ENCODE data around the gene MPHOSPH8. TPM values are rescaled to one million over a fixed set of nuclear protein-coding genes. Genes with fewer than 3 reads are reported as not detected.
"Not testable (repeated sequence)": the region's sequence is repeated elsewhere in the genome, so short reads cannot be mapped to it uniquely, and the experiment has no call there.

MPHOSPH8 gene
- total and polyA plus RNA-seq, 2 donors (not counting 1 experiment from before 2014, with no cell fraction given): 18.3 to 18.8 TPM

- H2AFZ ChIP-seq (ENCODE audit: low read length): no peak overlapping the region
- H3K27ac ChIP-seq (ENCODE audit: insufficient read depth, low read length): no peak overlapping the region
- no peak overlapping the region for H3K4me3 ChIP-seq (replicated peaks in 1 of 4; ENCODE audit: control extremely low read depth in 1 of 4, insufficient read depth in 1 of 4, low read depth in 3 of 4, low read length in 4 of 4)
- H3K27me3 ChIP-seq (ENCODE audit: control insufficient read depth, insufficient read depth, low read length): no peaks in the 10 kb centered on the region
- H3K9me3 ChIP-seq (ENCODE audit: control insufficient read depth, insufficient read depth, low read depth, low read length): no peaks in the 10 kb centered on the region
- H3K79me2 ChIP-seq (ENCODE audit: control insufficient read depth, insufficient read depth, low read length): no peaks in the 10 kb centered on the region
- H3K4me1 ChIP-seq (ENCODE audit: control insufficient read depth, extremely low read depth, insufficient read depth, low read length): peaks cover 2% of the 10 kb centered on the region
- no peak overlapping the region for H3K9ac ChIP-seq (ENCODE audit: insufficient read depth, low read length)
- H3K4me2 ChIP-seq (ENCODE audit: extremely low read depth, insufficient read depth, low read length): no peak overlapping the region
- H4K20me1 ChIP-seq (ENCODE audit: control insufficient read depth, extremely low read depth, insufficient read depth, low read length): no peaks in the 10 kb centered on the region
- no peaks in the 10 kb centered on the region for H3K36me3 ChIP-seq (ENCODE audit: control insufficient read depth, insufficient read depth, low read length)
- TF ChIP-seq, protein P1, sequence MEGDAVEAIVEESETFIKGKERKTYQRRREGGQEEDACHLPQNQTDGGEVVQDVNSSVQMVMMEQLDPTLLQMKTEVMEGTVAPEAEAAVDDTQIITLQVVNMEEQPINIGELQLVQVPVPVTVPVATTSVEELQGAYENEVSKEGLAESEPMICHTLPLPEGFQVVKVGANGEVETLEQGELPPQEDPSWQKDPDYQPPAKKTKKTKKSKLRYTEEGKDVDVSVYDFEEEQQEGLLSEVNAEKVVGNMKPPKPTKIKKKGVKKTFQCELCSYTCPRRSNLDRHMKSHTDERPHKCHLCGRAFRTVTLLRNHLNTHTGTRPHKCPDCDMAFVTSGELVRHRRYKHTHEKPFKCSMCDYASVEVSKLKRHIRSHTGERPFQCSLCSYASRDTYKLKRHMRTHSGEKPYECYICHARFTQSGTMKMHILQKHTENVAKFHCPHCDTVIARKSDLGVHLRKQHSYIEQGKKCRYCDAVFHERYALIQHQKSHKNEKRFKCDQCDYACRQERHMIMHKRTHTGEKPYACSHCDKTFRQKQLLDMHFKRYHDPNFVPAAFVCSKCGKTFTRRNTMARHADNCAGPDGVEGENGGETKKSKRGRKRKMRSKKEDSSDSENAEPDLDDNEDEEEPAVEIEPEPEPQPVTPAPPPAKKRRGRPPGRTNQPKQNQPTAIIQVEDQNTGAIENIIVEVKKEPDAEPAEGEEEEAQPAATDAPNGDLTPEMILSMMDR (conservative IDR thresholded peaks at IDR 0.05 in 1 of 2, IDR thresholded peaks at IDR 0.05 in 1 of 2; ENCODE audit: low read depth in 1 of 2, low read length in 2 of 2): no peak
- no peak for TF ChIP-seq EZH2 (IDR thresholded peaks at IDR 0.05; ENCODE audit: low read length, missing control alignments)
- DNase-seq (ENCODE audit: low read depth in 2 of 2): no peak
Measured at GRCh38 chr13:19695428-19695827, 62.0 kb downstream of the MPHOSPH8 start.

DNA sequence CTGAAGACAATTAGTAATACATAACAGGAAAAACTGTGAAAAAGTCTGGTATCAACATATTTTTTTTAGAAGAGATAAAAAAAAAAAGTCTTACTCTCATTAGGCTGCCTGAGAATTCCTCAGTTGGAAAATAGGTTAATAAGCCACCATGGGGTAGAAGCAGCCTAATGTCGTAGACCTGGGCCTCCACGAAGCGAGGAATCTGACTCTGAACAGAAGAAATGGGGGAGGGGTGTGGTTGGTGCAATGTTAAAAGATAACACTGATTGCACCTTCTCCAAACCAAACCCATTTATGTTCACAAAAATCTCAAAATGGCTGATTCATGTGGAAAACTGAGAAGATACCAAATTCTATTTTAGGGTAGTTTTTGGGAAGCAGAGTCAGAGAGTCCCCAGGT is 62.4 kb downstream of the MPHOSPH8 start:
- H3K79me2 ChIP-seq (ENCODE audit: control insufficient read depth, insufficient read depth, low read length): no peaks in the 10 kb centered on the region
- H4K20me1 ChIP-seq (ENCODE audit: control insufficient read depth, extremely low read depth, insufficient read depth, low read length): no peaks in the 10 kb centered on the region
- no peaks in the 10 kb centered on the region for H3K9me3 ChIP-seq (ENCODE audit: control insufficient read depth, insufficient read depth, low read depth, low read length)
- H2AFZ ChIP-seq (ENCODE audit: low read length): no peak overlapping the region
- no peak for DNase-seq (ENCODE audit: low read depth in 2 of 2)
- no peak overlapping the region for H3K4me3 ChIP-seq (replicated peaks in 1 of 4; ENCODE audit: control extremely low read depth in 1 of 4, insufficient read depth in 1 of 4, low read depth in 3 of 4, low read length in 4 of 4)
- TF ChIP-seq, protein P1 (conservative IDR thresholded peaks at IDR 0.05 in 1 of 2, IDR thresholded peaks at IDR 0.05 in 1 of 2; ENCODE audit: low read depth in 1 of 2, low read length in 2 of 2): no peak
- TF ChIP-seq EZH2 (IDR thresholded peaks at IDR 0.05; ENCODE audit: low read length, missing control alignments): no peak
- no peaks in the 10 kb centered on the region for H3K27me3 ChIP-seq (ENCODE audit: control insufficient read depth, insufficient read depth, low read length)
- H3K9ac ChIP-seq (ENCODE audit: insufficient read depth, low read length): no peak overlapping the region
- H3K36me3 ChIP-seq (ENCODE audit: control insufficient read depth, insufficient read depth, low read length): no peaks in the 10 kb centered on the region
- peaks cover 2% of the 10 kb centered on the region for H3K4me1 ChIP-seq (ENCODE audit: control insufficient read depth, extremely low read depth, insufficient read depth, low read length)
- H3K4me2 ChIP-seq (ENCODE audit: extremely low read depth, insufficient read depth, low read length): no peak overlapping the region
- no peak overlapping the region for H3K27ac ChIP-seq (ENCODE audit: insufficient read depth, low read length)

GRCh38 chr13:19700963-19701362 is 67.5 kb downstream of the MPHOSPH8 start:
- not testable (repeated sequence) for H3K4me2 ChIP-seq (ENCODE audit: extremely low read depth, insufficient read depth, low read length); H3K9me3 ChIP-seq (ENCODE audit: control insufficient read depth, insufficient read depth, low read depth, low read length); H3K4me1 ChIP-seq (ENCODE audit: control insufficient read depth, extremely low read depth, insufficient read depth, low read length); H3K36me3 ChIP-seq (ENCODE audit: control insufficient read depth, insufficient read depth, low read length); H3K27ac ChIP-seq (ENCODE audit: insufficient read depth, low read length); H2AFZ ChIP-seq (ENCODE audit: low read length); H3K9ac ChIP-seq (ENCODE audit: insufficient read depth, low read length); H4K20me1 ChIP-seq (ENCODE audit: control insufficient read depth, extremely low read depth, insufficient read depth, low read length); H3K4me3 ChIP-seq (replicated peaks in 1 of 4; ENCODE audit: control extremely low read depth in 1 of 4, insufficient read depth in 1 of 4, low read depth in 3 of 4, low read length in 4 of 4); DNase-seq (ENCODE audit: low read depth in 2 of 2); H3K27me3 ChIP-seq (ENCODE audit: control insufficient read depth, insufficient read depth, low read length); H3K79me2 ChIP-seq (ENCODE audit: control insufficient read depth, insufficient read depth, low read length)

GRCh38 chr13:19701619-19702018 is 68.2 kb downstream of the MPHOSPH8 start:
- not testable (repeated sequence) for H4K20me1 ChIP-seq (ENCODE audit: control insufficient read depth, extremely low read depth, insufficient read depth, low read length); H3K27me3 ChIP-seq (ENCODE audit: control insufficient read depth, insufficient read depth, low read length); H3K79me2 ChIP-seq (ENCODE audit: control insufficient read depth, insufficient read depth, low read length); H3K4me3 ChIP-seq (replicated peaks in 1 of 4; ENCODE audit: control extremely low read depth in 1 of 4, insufficient read depth in 1 of 4, low read depth in 3 of 4, low read length in 4 of 4); H3K9ac ChIP-seq (ENCODE audit: insufficient read depth, low read length); H3K9me3 ChIP-seq (ENCODE audit: control insufficient read depth, insufficient read depth, low read depth, low read length); H3K4me1 ChIP-seq (ENCODE audit: control insufficient read depth, extremely low read depth, insufficient read depth, low read length); H3K27ac ChIP-seq (ENCODE audit: insufficient read depth, low read length); H3K36me3 ChIP-seq (ENCODE audit: control insufficient read depth, insufficient read depth, low read length); H3K4me2 ChIP-seq (ENCODE audit: extremely low read depth, insufficient read depth, low read length); H2AFZ ChIP-seq (ENCODE audit: low read length); DNase-seq (ENCODE audit: low read depth in 2 of 2)

GRCh38 chr13:19704256-19704655 is 70.8 kb downstream of the MPHOSPH8 start:
- not testable (repeated sequence) for DNase-seq (ENCODE audit: low read depth in 2 of 2); H3K9ac ChIP-seq (ENCODE audit: insufficient read depth, low read length); H3K36me3 ChIP-seq (ENCODE audit: control insufficient read depth, insufficient read depth, low read length); H3K4me3 ChIP-seq (replicated peaks in 1 of 4; ENCODE audit: control extremely low read depth in 1 of 4, insufficient read depth in 1 of 4, low read depth in 3 of 4, low read length in 4 of 4); H3K79me2 ChIP-seq (ENCODE audit: control insufficient read depth, insufficient read depth, low read length); H3K27ac ChIP-seq (ENCODE audit: insufficient read depth, low read length); H3K9me3 ChIP-seq (ENCODE audit: control insufficient read depth, insufficient read depth, low read depth, low read length); H3K27me3 ChIP-seq (ENCODE audit: control insufficient read depth, insufficient read depth, low read length); H4K20me1 ChIP-seq (ENCODE audit: control insufficient read depth, extremely low read depth, insufficient read depth, low read length); H3K4me2 ChIP-seq (ENCODE audit: extremely low read depth, insufficient read depth, low read length); H2AFZ ChIP-seq (ENCODE audit: low read length); H3K4me1 ChIP-seq (ENCODE audit: control insufficient read depth, extremely low read depth, insufficient read depth, low read length)

All from fibroblast of lung (primary cell).